A549 (cell line): ENCODE data around the gene TMEM217. TPM values are rescaled to one million over a fixed set of nuclear protein-coding genes. Genes with fewer than 3 reads are reported as not detected.
A peak's percentile ranks its signal among the peaks of the same experiment; 100 is the strongest.

Source experiments
- ATAC-seq, 2 experiments: fragments of 200-7000 bp in 1 of 2; fragments of >200 bp in 1 of 2; cut with Nextera tagmentation in 1 of 2; cut with Tn5 transposase in 1 of 2; 3 replicates each; pipeline versions ENCODE4 v1.8.0 to v1.9.1; 2018 to 2020; ENCODE audit warnings: mild to moderate bottlenecking in 1 of 2, moderate library complexity in 1 of 2
- CTCF ChIA-PET: fragments of 300-600 bp; sonication (Branson Sonifier 250); formaldehyde crosslinking; extraction: SDS; loops from one replicate; lab custom pipeline; 2021; ENCODE audit warnings: antibody characterized with exemption, inconsistent platforms; lab: Yijun Ruan, JAX
- POLR2A ChIA-PET: fragments of 350-600 bp; formaldehyde crosslinking; extraction: SDS; loops from one replicate; lab custom pipeline; 2021; ENCODE audit warnings: antibody characterized with exemption, inconsistent platforms; lab: Yijun Ruan, JAX
- DNase-seq, 2 experiments: peaks; one replicate each; pipeline versions ENCODE4 v3.0.0 to v3.0.0-alpha.2; 2011 to 2016; ENCODE audit warnings: low read depth in 1 of 2, low spot score in 1 of 2
- FAIRE-seq: peaks from 2 replicates; lab custom pipeline; 2011; peaks lifted over from hg19 to GRCh38; lab: Jason Lieb, UNC
- H3K27ac ChIP-seq, 2 experiments: fragments of >200 bp; sonication (Bioruptor Twin); formaldehyde crosslinking; 3 replicates each; pipeline ENCODE4 v1.5.1; 2016 to 2017
- H3K4me1 ChIP-seq: fragments of >200 bp; sonication (Bioruptor Twin); formaldehyde crosslinking; 3 replicates; pipeline ENCODE4 v1.6.1; 2016
- H3K4me2 ChIP-seq: fragments of >200 bp; sonication (Bioruptor Twin); formaldehyde crosslinking; 3 replicates; pipeline ENCODE4 v1.6.1; 2016
- H3K4me3 ChIP-seq: fragments of >200 bp; sonication (Bioruptor Twin); formaldehyde crosslinking; 3 replicates; pipeline ENCODE4 v1.5.1; 2016
- H3K9me3 ChIP-seq: fragments of >200 bp; sonication (Bioruptor Twin); formaldehyde crosslinking; 3 replicates; pipeline ENCODE4 v1.6.1; 2016
- ATOH8 ChIP-seq: fragments of 250-450 bp; sonication (Bioruptor Pico); IDR thresholded peaks from 2 replicates; pipeline ENCODE4 v1.5.0; 2020; ENCODE audit warnings: low read depth, mild to moderate bottlenecking, moderate library complexity
- CBX2 ChIP-seq: fragments of 200-600 bp; sonication (generic); IDR thresholded peaks from 2 replicates; pipeline ENCODE4 v1.6.1; 2016; ENCODE audit warnings: low read depth, mild to moderate bottlenecking, borderline replicate concordance
- CHD4 ChIP-seq: fragments of 200-600 bp; sonication (generic); IDR thresholded peaks from 2 replicates; pipeline ENCODE4 v1.6.1; 2016; ENCODE audit warnings: antibody characterized with exemption, mild to moderate bottlenecking, borderline replicate concordance
- E2F6 ChIP-seq: IDR thresholded peaks from 2 replicates; pipeline ENCODE4 v1.6.1; 2012; ENCODE audit warnings: low read depth, borderline replicate concordance
- EHMT2 ChIP-seq: fragments of 200-600 bp; sonication (generic); IDR thresholded peaks from 2 replicates; pipeline ENCODE4 v1.6.1; 2016; ENCODE audit warnings: antibody characterized with exemption, low read depth, mild to moderate bottlenecking, moderate library complexity
- EP300 ChIP-seq, 2 experiments: fragments of >200 bp; sonication (Bioruptor Twin); formaldehyde crosslinking; IDR thresholded peaks; 2 replicates in 1 of 2; 3 replicates in 1 of 2; pipeline ENCODE4 v1.6.1; 2016 to 2017
- FOSB ChIP-seq: fragments of 250-450 bp; sonication (Bioruptor Pico); IDR thresholded peaks from 2 replicates; pipeline ENCODE4 v1.5.0; 2020; ENCODE audit warnings: mild to moderate bottlenecking, moderate library complexity
- FOSL2 ChIP-seq, 2 experiments: fragments of 450-650 bp in 1 of 2; fragments of >200 bp in 1 of 2; sonication (Bioruptor Twin) in 1 of 2; formaldehyde crosslinking; IDR thresholded peaks; 2 replicates each; pipeline versions ENCODE4 v1.5.0 to v1.6.1; 2016 to 2020; ENCODE audit warnings: mild to moderate bottlenecking in 1 of 2, moderate library complexity in 1 of 2
- MYC ChIP-seq: IDR thresholded peaks from 2 replicates; pipeline ENCODE4 v1.6.1; 2012; ENCODE audit warnings: mild to moderate bottlenecking, inconsistent platforms, low read length, improper control_type of control experiment, borderline replicate concordance
- NPAS2 ChIP-seq: fragments of 250-450 bp; sonication (Bioruptor Pico); IDR thresholded peaks from 2 replicates; pipeline ENCODE4 v1.8.0; 2022; ENCODE audit warnings: mild to moderate bottlenecking, moderate library complexity, borderline replicate concordance
- NR3C1 ChIP-seq: fragments of >200 bp; sonication (Bioruptor Twin); formaldehyde crosslinking; IDR thresholded peaks from 3 replicates; pipeline ENCODE4 v1.6.1; 2017
- PBX3 ChIP-seq: IDR thresholded peaks from 2 replicates; pipeline ENCODE4 v1.6.1; 2012
- PHF8 ChIP-seq: fragments of 200-600 bp; sonication (generic); IDR thresholded peaks from 2 replicates; pipeline ENCODE4 v1.6.1; 2016; ENCODE audit warnings: low read depth, mild to moderate bottlenecking, antibody characterized with exemption, moderate library complexity, borderline replicate concordance
- RARB ChIP-seq: fragments of 250-450 bp; sonication (Bioruptor Pico); IDR thresholded peaks from 2 replicates; pipeline ENCODE4 v1.8.0; 2021; ENCODE audit warnings: mild to moderate bottlenecking, moderate library complexity
- RFX5 ChIP-seq: fragments of 450-650 bp; IDR thresholded peaks from 2 replicates; pipeline ENCODE4 v1.7.1; 2014; ENCODE audit warnings: antibody characterized with exemption, mild to moderate bottlenecking, moderate library complexity
- ZC3H11A ChIP-seq: fragments of 450-650 bp; IDR thresholded peaks from 2 replicates; pipeline ENCODE4 v1.6.1; 2014; ENCODE audit warnings: antibody characterized with exemption, mild to moderate bottlenecking
- ZFP36 ChIP-seq: fragments of 450-650 bp; IDR thresholded peaks from 2 replicates; pipeline ENCODE4 v1.6.1; 2014; ENCODE audit warnings: borderline replicate concordance; ENCODE audit not compliant: partially characterized antibody
- ZNF302 ChIP-seq: fragments of 250-450 bp; sonication (Bioruptor Pico); IDR thresholded peaks from 2 replicates; pipeline ENCODE4 v1.9.0; 2021; ENCODE audit warnings: inconsistent platforms, mild to moderate bottlenecking, moderate library complexity
- ZSCAN20 ChIP-seq: fragments of 250-450 bp; sonication (Bioruptor Pico); IDR thresholded peaks from 2 replicates; pipeline ENCODE4 v1.8.0; 2022; ENCODE audit warnings: mild to moderate bottlenecking, moderate library complexity
- WGBS: methylation state at CpG from one replicate; pipeline ENCODE4 v1.1.6; 2017; ENCODE audit errors: missing lambda C conversion rate; 5-methylcytosine and 5-hydroxymethylcytosine counted together
- polyA plus RNA-seq, 4 experiments: library from polyadenylated mRNA; depleted of rRNA in 3 of 4; stranded (reverse); fragments of >200 nt; fragmentation: RNase III in 1 of 4; extraction: RNeasy Plus Mini Kit Qiagen cat#74134 plus additional on column Dnase treatment in 1 of 4; gene quantifications; 2 replicates in 3 of 4; 3 replicates in 1 of 4; pipeline ENCODE4 v1.2.3, GENCODE V29; 2011 to 2017
- TF ChIP-seq, protein P1 (sequence below): fragments of >200 bp; sonication (Bioruptor Twin); formaldehyde crosslinking; IDR thresholded peaks from 3 replicates; pipeline ENCODE4 v1.5.1; 2016
- TF ChIP-seq, protein P2 (sequence below): fragments of >200 bp; sonication (Bioruptor Twin); formaldehyde crosslinking; IDR thresholded peaks from 3 replicates; pipeline ENCODE4 v1.6.1; 2016

The TMEM217 gene
- polyA plus RNA-seq, 2 of the 4 experiments (the other 2 are of a cell fraction), result 0.59 to 1.6 TPM

DNA sequence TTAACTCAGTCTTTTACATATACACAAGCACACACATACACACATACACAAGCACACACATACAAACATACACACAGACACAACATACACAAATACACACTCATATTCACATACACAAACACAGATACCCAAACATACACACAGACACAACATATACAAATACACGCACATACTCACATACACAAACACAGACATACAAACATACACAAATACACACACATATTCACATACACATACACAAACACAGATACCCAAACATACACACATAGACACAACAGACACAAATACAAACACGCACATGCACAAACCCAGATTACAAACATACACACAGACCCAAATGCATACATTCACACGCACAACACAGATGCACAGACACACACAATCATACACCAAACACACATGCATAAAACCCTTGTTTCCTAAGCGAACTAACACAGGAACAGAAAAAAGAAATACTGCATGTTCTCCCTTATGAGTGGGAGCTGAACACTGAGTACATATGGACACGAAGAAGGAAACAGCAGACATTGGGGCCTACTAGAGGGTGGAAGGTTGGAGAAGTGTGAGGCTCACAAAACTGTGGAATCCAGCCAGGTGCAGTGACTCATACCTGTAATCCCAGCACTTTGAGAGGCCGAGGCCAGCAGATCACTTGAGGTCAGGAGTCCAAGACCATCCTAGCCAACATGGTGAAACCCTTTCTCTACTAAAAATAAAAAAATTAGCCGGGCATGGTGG, 53.8 kb downstream of the TMEM217 start:
- peak overlapping the region in 1 of 2 experiments; percentile 82; a peak in 4 of 6 replicates for H3K27ac ChIP-seq
- DNase-seq, result peak in 1 of 2 experiments; percentile 48
- ChIA-PET CTCF (interaction anchor here (0.8 to 25.6 kb wide), 5 partner anchors 10 to 318 kb away, joined by 3 to 546 read pairs (median 3); partner anchors contain the start of gene C6orf89), POLR2A (interaction anchor here (0.6 kb wide), 1 partner anchor 66 kb away, joined by 13 read pairs; no protein-coding TSS in a partner anchor)
- peak overlapping the region; percentile 39 for H3K4me2 ChIP-seq
- no peaks in the 10 kb centered on the region for H3K9me3 ChIP-seq
- 57% methylated on average over 7 of the region's 7 CpGs for WGBS
- FAIRE-seq, result no peak
- TF ChIP-seq RFX5, result no peak
- 0 out of 2 replicates have a peak, but pooled peaks have one; percentile 17 for TF ChIP-seq FOSL2 (IDR thresholded peaks at IDR 0.05)
- TF ChIP-seq FOSL2 (CRISPR knock-in tag; IDR thresholded peaks at IDR 0.05), result peak; percentile 42
- TF ChIP-seq E2F6, result no peak
- peaks cover 27% of the 10 kb centered on the region for H3K4me1 ChIP-seq
- H3K4me3 ChIP-seq, result no peak overlapping the region
- ATAC-seq, result no peak

DNA sequence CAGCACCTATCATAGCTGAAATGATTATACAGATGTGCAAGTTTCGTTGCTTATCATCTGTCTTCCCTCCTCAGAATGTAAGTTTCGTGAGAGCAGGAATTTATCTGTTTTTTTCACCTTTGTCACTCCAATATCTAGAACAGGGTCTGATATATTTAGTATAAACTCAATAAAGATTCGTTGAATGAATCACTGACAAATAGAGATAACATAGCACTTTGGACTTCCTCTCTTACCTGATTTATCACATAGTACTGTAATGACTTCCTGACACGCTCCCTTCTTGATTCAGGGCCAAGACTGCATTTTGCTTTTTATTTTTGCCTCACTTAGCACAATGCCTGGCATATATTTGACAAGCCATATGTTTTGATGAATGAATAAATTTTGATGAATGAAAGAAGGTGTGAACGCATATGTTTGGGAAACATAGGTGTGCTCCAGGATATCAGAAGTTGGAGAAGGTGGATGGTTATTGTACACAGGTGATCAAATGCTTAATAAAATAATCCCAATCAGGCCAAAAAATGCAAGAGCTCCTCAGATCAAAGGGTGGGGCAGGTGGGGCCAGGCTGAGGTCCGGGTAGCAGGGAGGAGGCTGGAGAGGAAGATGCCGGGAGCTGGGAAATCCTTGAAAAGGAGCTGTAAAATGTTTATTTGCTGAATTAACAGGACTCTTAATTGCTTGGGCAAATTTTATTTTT, 55.0 kb downstream of the TMEM217 start:
- Histone ChIP-seq H3K4me3 (no peak overlapping the region), H3K27ac (no peak overlapping the region), H3K4me1 (peaks cover 27% of the 10 kb centered on the region), H3K9me3 (no peaks in the 10 kb centered on the region), H3K4me2 (no peak overlapping the region)
- no peak for FAIRE-seq
- ChIA-PET CTCF (interaction anchor here (1.3 to 25.6 kb wide), 3 partner anchors 7 to 180 kb away, joined by 3 to 546 read pairs (median 5); no protein-coding TSS in a partner anchor), POLR2A (no interaction called here)
- no peak for TF ChIP-seq NPAS2 (CRISPR knock-in tag)
- TF ChIP-seq ZSCAN20 (CRISPR knock-in tag), result no peak
- no peak for ATAC-seq
- no peak for DNase-seq
- 68% methylated on average over 7 of the region's 7 CpGs for WGBS

GRCh38 chr6:37201726-37202125, 56.2 kb downstream of the TMEM217 start:
- Histone ChIP-seq H3K9me3 (no peaks in the 10 kb centered on the region), H3K4me2 (no peak overlapping the region), H3K4me1 (peaks cover 27% of the 10 kb centered on the region), H3K27ac (0 out of 6 replicates have a peak overlapping the region, but pooled peaks of 1 of the 2 experiments have one; percentile 16), H3K4me3 (no peak overlapping the region)
- POLR2A ChIA-PET, result no interaction called here
- CTCF ChIA-PET, result interaction anchor here (0.8 to 25.6 kb wide), 6 partner anchors 8 to 435 kb away, joined by 3 to 546 read pairs (median 8); no protein-coding TSS in a partner anchor
- no peak for ATAC-seq
- no peak for FAIRE-seq
- WGBS, result 100% methylated on average over 1 of the region's 1 CpG
- no peak for DNase-seq
- no peak for TF ChIP-seq FOSB
- TF ChIP-seq, protein P1, sequence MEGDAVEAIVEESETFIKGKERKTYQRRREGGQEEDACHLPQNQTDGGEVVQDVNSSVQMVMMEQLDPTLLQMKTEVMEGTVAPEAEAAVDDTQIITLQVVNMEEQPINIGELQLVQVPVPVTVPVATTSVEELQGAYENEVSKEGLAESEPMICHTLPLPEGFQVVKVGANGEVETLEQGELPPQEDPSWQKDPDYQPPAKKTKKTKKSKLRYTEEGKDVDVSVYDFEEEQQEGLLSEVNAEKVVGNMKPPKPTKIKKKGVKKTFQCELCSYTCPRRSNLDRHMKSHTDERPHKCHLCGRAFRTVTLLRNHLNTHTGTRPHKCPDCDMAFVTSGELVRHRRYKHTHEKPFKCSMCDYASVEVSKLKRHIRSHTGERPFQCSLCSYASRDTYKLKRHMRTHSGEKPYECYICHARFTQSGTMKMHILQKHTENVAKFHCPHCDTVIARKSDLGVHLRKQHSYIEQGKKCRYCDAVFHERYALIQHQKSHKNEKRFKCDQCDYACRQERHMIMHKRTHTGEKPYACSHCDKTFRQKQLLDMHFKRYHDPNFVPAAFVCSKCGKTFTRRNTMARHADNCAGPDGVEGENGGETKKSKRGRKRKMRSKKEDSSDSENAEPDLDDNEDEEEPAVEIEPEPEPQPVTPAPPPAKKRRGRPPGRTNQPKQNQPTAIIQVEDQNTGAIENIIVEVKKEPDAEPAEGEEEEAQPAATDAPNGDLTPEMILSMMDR, result no peak
- TF ChIP-seq ZFP36, result no peak
- TF ChIP-seq PHF8, result no peak
- TF ChIP-seq ZC3H11A, result no peak

DNA sequence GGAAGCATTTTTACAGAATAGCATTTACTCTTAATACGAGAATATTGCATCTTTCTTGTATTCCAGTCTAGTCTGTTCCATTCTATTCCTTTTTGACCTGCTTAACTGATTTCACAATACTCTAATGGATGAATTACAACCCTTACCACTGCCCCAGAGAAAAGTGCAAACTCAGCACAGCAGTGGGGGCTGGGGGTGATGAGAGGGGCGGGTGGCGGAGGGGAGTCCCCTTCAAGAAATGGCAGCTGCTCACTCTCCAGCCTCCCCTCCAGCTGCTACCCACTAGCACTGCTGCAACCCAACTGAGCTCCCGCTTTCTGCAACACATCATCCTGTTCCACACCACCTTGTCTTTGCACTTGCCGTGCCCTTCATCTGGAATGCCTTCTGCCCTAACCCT, 57.9 kb downstream of the TMEM217 start:
- WGBS, result 80% methylated on average over 5 of the region's 5 CpGs
- Histone ChIP-seq H3K4me1 (peaks cover 22% of the 10 kb centered on the region), H3K4me3 (no peak overlapping the region), H3K9me3 (no peaks in the 10 kb centered on the region), H3K4me2 (no peak overlapping the region), H3K27ac (no peak overlapping the region)
- ChIA-PET CTCF (interaction anchor here (1.8 to 25.6 kb wide), 5 partner anchors 10 to 177 kb away, joined by 5 to 546 read pairs (median 12); no protein-coding TSS in a partner anchor), POLR2A (no interaction called here)
- FAIRE-seq, result no peak
- no peak for ATAC-seq
- no peak for DNase-seq
- TF ChIP-seq ATOH8 (CRISPR knock-in tag) (no peak), EP300 (IDR thresholded peaks at IDR 0.05) (no peak), CHD4 (no peak), RARB (CRISPR knock-in tag) (no peak), EHMT2 (no peak), CBX2 (no peak), MYC (no peak), ZNF302 (CRISPR knock-in tag) (no peak), NR3C1 (no peak), PBX3 (no peak)
- TF ChIP-seq, protein P2, sequence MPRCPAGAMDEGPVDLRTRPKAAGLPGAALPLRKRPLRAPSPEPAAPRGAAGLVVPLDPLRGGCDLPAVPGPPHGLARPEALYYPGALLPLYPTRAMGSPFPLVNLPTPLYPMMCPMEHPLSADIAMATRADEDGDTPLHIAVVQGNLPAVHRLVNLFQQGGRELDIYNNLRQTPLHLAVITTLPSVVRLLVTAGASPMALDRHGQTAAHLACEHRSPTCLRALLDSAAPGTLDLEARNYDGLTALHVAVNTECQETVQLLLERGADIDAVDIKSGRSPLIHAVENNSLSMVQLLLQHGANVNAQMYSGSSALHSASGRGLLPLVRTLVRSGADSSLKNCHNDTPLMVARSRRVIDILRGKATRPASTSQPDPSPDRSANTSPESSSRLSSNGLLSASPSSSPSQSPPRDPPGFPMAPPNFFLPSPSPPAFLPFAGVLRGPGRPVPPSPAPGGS, result no peak
